ENCODE measurements around the gene ZMIZ1. TPM values are rescaled to one million over a fixed set of nuclear protein-coding genes. Genes with fewer than 3 reads are reported as not detected.

The ZMIZ1 gene
- total and polyA plus RNA-seq, 2 donors from 2014 or later, result 14.2 to 97.6 TPM

DNA sequence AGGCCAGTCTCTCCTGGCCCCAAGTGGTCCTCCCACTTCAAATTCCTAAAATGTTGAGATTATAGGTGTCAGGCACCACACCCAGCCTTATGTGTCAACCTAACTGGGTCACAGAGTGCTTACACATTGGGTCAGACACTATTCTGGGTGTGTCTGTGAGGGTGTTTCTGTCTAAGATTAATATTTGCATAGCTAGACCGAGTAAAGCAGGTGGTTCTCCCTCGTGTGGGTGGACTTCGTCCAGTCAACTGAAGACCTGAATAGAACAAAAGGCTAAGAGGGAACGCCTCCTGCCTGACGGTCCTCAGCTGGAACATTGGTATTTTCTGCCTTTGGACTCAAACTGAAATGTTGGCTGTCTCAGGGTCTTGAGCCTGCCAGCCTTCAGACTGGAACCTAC lies 290.0 kb downstream of the ZMIZ1 start:
- FAIRE-seq (no peak), DNase-seq (no peak)
- intact Hi-C loops (cut with DNase I), result no loop called here
- H3K9me3 ChIP-seq (ENCODE audit: control insufficient read depth in 2 of 3, insufficient read depth in 1 of 3, low read length in 3 of 3), result no peaks in the 10 kb centered on the region
- no peaks in the 10 kb centered on the region for H3K4me1 ChIP-seq (ENCODE audit: control insufficient read depth in 2 of 3, insufficient read depth in 2 of 3, low read depth in 1 of 3, low read length in 3 of 3)
- H3K27ac ChIP-seq (ENCODE audit: low read depth in 2 of 2, low read length in 2 of 2), result no peak overlapping the region
- H3K9ac ChIP-seq (ENCODE audit: low read length in 3 of 3), result no peak overlapping the region
- TF ChIP-seq, protein P1, sequence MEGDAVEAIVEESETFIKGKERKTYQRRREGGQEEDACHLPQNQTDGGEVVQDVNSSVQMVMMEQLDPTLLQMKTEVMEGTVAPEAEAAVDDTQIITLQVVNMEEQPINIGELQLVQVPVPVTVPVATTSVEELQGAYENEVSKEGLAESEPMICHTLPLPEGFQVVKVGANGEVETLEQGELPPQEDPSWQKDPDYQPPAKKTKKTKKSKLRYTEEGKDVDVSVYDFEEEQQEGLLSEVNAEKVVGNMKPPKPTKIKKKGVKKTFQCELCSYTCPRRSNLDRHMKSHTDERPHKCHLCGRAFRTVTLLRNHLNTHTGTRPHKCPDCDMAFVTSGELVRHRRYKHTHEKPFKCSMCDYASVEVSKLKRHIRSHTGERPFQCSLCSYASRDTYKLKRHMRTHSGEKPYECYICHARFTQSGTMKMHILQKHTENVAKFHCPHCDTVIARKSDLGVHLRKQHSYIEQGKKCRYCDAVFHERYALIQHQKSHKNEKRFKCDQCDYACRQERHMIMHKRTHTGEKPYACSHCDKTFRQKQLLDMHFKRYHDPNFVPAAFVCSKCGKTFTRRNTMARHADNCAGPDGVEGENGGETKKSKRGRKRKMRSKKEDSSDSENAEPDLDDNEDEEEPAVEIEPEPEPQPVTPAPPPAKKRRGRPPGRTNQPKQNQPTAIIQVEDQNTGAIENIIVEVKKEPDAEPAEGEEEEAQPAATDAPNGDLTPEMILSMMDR (IDR thresholded peaks at IDR 0.05; ENCODE audit: borderline replicate concordance, extremely low read depth, insufficient read depth), result no peak
- H3K27me3 ChIP-seq (ENCODE audit: control insufficient read depth, insufficient read depth, low read length), result no peaks in the 10 kb centered on the region
- peaks cover 4 to 10% (median 9%) of the 10 kb centered on the region in 3 donors for H3K36me3 ChIP-seq (ENCODE audit: control insufficient read depth in 2 of 3, insufficient read depth in 3 of 3, low read length in 3 of 3)
- no peak overlapping the region for H3K4me3 ChIP-seq (ENCODE audit: low read length in 3 of 3)

DNA sequence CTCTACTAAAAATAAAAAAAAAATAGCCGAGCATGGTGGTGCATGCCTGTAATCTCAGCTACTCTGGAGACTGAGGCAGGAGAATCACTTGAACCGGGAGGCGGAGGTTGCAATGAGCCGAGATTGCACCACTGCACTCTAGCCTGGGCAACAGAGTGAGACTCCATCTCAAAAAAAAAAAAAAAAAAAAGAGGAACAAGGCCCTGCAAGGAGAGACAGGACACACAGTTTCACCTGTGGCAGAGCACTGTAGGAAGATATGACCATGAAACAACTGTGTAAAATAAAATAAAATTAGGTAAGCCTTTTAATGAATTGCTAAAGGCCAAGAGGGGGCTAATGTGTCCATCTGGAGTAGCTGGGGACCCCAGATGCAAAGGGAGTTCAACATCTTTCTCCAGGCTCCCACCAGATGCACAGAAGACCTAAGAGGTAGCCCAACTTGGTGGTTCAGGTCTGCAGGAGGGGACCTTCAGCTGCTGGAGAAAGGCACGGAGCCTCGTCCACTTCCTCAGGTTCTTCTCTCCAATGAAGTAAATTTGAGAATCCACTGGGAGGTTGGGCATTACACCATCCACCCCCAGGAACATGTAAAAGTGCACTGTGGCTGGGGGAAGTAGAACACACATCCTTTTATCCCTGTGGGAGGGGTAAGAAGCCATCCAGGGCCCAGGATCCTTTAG lies 291.2 kb downstream of the ZMIZ1 start:
- intact Hi-C loops (cut with DNase I), result no loop called here
- no peaks in the 10 kb centered on the region for H3K36me3 ChIP-seq (ENCODE audit: control insufficient read depth in 2 of 3, insufficient read depth in 3 of 3, low read length in 3 of 3)
- DNase-seq (no peak), FAIRE-seq (no peak)
- TF ChIP-seq, protein P1 (IDR thresholded peaks at IDR 0.05; ENCODE audit: borderline replicate concordance, extremely low read depth, insufficient read depth), result no peak
- no peaks in the 10 kb centered on the region for H3K9me3 ChIP-seq (ENCODE audit: control insufficient read depth in 2 of 3, insufficient read depth in 1 of 3, low read length in 3 of 3)
- no peaks in the 10 kb centered on the region for H3K4me1 ChIP-seq (ENCODE audit: control insufficient read depth in 2 of 3, insufficient read depth in 2 of 3, low read depth in 1 of 3, low read length in 3 of 3)
- no peak overlapping the region for H3K27ac ChIP-seq (ENCODE audit: low read depth in 2 of 2, low read length in 2 of 2)
- H3K4me3 ChIP-seq (ENCODE audit: low read length in 3 of 3), result no peak overlapping the region
- H3K9ac ChIP-seq (ENCODE audit: low read length in 3 of 3), result no peak overlapping the region
- no peaks in the 10 kb centered on the region for H3K27me3 ChIP-seq (ENCODE audit: control insufficient read depth, insufficient read depth, low read length)

DNA sequence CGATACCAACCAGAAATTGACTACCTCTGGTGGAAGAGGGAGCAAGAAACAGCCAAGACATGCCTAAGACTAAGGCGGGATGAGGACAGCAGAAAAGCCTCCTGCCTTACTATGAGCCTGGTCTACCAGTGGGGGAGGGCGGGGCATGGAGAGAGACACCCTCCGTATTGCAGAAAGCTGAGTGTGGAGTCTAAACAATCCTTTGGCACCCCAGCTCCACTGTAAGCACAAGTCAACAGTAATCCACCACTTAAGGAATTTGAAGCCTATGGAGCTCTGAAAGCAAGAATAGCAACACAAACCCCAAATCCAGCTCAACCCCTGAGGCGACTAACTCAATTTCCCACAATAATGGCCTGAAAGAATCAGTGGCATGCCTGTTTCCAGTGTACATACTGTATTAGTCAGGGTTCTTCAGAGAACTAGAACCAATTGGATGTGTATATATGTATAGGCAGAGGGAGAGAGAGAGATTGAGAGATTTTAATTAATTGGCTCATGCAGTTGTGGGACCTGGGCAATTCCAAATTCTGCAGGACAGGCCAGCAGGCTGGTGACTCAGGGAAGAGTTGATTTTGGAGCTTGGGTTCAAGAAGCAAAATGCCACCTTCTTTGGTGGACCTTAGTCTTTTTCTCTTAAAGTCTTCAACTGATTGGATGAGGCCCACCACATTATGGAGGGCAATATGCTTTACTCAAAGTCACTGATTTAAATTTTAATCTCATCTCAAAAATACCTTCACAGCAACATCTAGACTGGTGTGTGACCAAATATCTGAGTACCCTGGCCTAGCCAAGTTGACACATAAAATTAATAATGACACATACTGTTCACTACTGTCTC lies 292.0 kb downstream of the ZMIZ1 start:
- no peak overlapping the region for H3K4me3 ChIP-seq (ENCODE audit: low read length in 3 of 3)
- H3K27me3 ChIP-seq (ENCODE audit: control insufficient read depth, insufficient read depth, low read length), result no peaks in the 10 kb centered on the region
- TF ChIP-seq, protein P1 (IDR thresholded peaks at IDR 0.05; ENCODE audit: borderline replicate concordance, extremely low read depth, insufficient read depth), result no peak
- DNase-seq (no peak), FAIRE-seq (no peak)
- H3K27ac ChIP-seq (ENCODE audit: low read depth in 2 of 2, low read length in 2 of 2), result no peak overlapping the region
- intact Hi-C loops (cut with DNase I), result no loop called here
- H3K4me1 ChIP-seq (ENCODE audit: control insufficient read depth in 2 of 3, insufficient read depth in 2 of 3, low read depth in 1 of 3, low read length in 3 of 3), result no peaks in the 10 kb centered on the region
- H3K36me3 ChIP-seq (ENCODE audit: control insufficient read depth in 2 of 3, insufficient read depth in 3 of 3, low read length in 3 of 3), result no peaks in the 10 kb centered on the region
- H3K9me3 ChIP-seq (ENCODE audit: control insufficient read depth in 2 of 3, insufficient read depth in 1 of 3, low read length in 3 of 3), result no peaks in the 10 kb centered on the region
- no peak overlapping the region for H3K9ac ChIP-seq (ENCODE audit: low read length in 3 of 3)

Data from kidney (tissue), 14 donors.